ENCODE data around the gene FERMT3. TPM values are rescaled to one million over a fixed set of nuclear protein-coding genes. Genes with fewer than 3 reads are reported as not detected.

The FERMT3 gene
- total and polyA plus RNA-seq, 2 of the 8 experiments (the other 6 are each of a cell fraction or from before 2014, with no cell fraction given): 1.4 to 3.7 TPM

DNA sequence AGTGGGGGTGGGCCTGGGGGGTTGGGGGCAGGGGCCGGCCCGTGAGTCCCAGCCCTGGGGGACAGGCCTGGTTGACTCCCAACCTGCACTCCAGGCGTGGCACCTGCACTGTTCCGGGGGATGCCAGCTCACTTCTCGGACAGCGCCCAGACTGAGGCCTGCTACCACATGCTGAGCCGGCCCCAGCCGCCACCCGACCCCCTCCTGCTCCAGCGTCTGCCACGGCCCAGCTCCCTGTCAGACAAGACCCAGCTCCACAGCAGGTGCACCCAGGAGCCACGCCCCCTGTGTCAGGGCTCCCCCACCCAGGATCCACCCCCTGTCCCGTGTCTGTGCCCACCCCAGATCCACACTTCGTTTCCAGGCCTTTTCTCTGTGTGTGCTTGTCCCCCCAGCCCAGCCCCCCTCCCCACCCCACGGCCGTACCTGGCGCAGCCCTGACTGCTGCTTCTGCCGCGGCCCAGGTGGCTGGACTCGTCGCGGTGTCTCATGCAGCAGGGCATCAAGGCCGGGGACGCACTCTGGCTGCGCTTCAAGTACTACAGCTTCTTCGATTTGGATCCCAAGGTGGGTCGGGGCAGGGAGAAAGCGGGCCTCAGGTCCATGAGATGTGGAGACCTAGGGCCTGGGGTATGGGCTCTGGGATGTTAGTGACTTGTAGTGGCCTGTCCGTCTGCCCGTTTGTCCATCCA lies 4.8 kb downstream of the FERMT3 start:
- no peak overlapping the region for H2BK120ac ChIP-seq (replicated peaks; ENCODE audit: low read depth, low read length)
- no peak overlapping the region for H4K5ac ChIP-seq (ENCODE audit: insufficient read length, low read depth, low read length)
- POLR2A ChIA-PET (ENCODE audit: partially characterized antibody): interaction anchor here (0.8 to 18.4 kb wide), 7 partner anchors 9 to 89 kb away, joined by 3 to 253 read pairs (median 4); partner anchors contain the start of genes NUDT22, STIP1 and TRPT1
- no peak overlapping the region for H2AFZ ChIP-seq (ENCODE audit: low read length)
- H3K4me2 ChIP-seq (ENCODE audit: insufficient read depth in 1 of 2, low read depth in 2 of 2, low read length in 2 of 2): no peak overlapping the region
- no peak overlapping the region for H2AK5ac ChIP-seq (ENCODE audit: low read depth, low read length)
- no peaks in the 10 kb centered on the region for H3K23me2 ChIP-seq (ENCODE audit: low read depth, low read length)
- H3K27me3 ChIP-seq (replicated peaks in 1 of 4; ENCODE audit: control insufficient read depth in 3 of 4, extremely low read depth in 1 of 4, insufficient read depth in 3 of 4, low read length in 3 of 4): no peaks in the 10 kb centered on the region; a peak in 1 of 7 replicates
- H2BK15ac ChIP-seq (ENCODE audit: low read length): no peak overlapping the region
- no peak overlapping the region for H3K23ac ChIP-seq (ENCODE audit: insufficient read length)
- no peak overlapping the region for H3K4ac ChIP-seq (replicated peaks; ENCODE audit: insufficient read length, low read depth, low read length)
- no peak overlapping the region for H2BK12ac ChIP-seq (ENCODE audit: low read depth, low read length)
- no peak overlapping the region for H3K27ac ChIP-seq (ENCODE audit: low read depth, low read length)
- no peak overlapping the region for H2BK5ac ChIP-seq (ENCODE audit: low read depth, low read length)
- CTCF ChIA-PET (ENCODE audit: partially characterized antibody): interaction anchor here (0.8 to 1.7 kb wide), 5 partner anchors 9 to 90 kb away, joined by 3 to 6 read pairs (median 4); partner anchors contain the start of genes NUDT22 and TRPT1
- WGBS, 2 experiments (ENCODE audit: extremely low coverage in 1 of 2, insufficient coverage in 1 of 2, insufficient read length in 1 of 2, insufficient replicate concordance in 2 of 2, low coverage in 1 of 2, low lambda C conversion rate in 2 of 2, missing lambda C conversion rate in 1 of 2): 97% methylated on average over 17 of the region's 30 CpGs; no CpG with 5 or more reads in 1 of the 2 experiments
- H3K9ac ChIP-seq (replicated peaks in 1 of 4; ENCODE audit: extremely low read depth in 1 of 4, low read depth in 3 of 4, low read length in 3 of 4): no peak overlapping the region
- TF ChIP-seq JUND (IDR thresholded peaks at IDR 0.05; ENCODE audit: low read length) (no peak), SIN3A (conservative IDR thresholded peaks at IDR 0.05 in 1 of 2, IDR thresholded peaks at IDR 0.05 in 1 of 2; ENCODE audit: low read depth in 1 of 2, low read length in 2 of 2) (no peak), GABPA (IDR thresholded peaks at IDR 0.05; ENCODE audit: borderline replicate concordance, insufficient read depth, low read length) (no peak), RAD21 (IDR thresholded peaks at IDR 0.05 in 1 of 2, conservative IDR thresholded peaks at IDR 0.05 in 1 of 2; ENCODE audit: low read depth in 2 of 2, low read length in 2 of 2) (no peak), HDAC6 (IDR thresholded peaks at IDR 0.05; ENCODE audit: low read depth, low read length) (no peak), JUN (IDR thresholded peaks at IDR 0.05; ENCODE audit: low read depth, low read length) (no peak), SAP30 (IDR thresholded peaks at IDR 0.05; ENCODE audit: insufficient read depth, insufficient replicate concordance, low read length) (no peak), TCF12 (IDR thresholded peaks at IDR 0.05; ENCODE audit: low read depth, low read length) (no peak)
- TF ChIP-seq, protein P1, sequence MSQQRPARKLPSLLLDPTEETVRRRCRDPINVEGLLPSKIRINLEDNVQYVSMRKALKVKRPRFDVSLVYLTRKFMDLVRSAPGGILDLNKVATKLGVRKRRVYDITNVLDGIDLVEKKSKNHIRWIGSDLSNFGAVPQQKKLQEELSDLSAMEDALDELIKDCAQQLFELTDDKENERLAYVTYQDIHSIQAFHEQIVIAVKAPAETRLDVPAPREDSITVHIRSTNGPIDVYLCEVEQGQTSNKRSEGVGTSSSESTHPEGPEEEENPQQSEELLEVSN (IDR thresholded peaks at IDR 0.05): no peak
- no peaks in the 10 kb centered on the region for H3K9me3 ChIP-seq (ENCODE audit: insufficient read depth in 2 of 2, low read depth in 1 of 2, low read length in 1 of 2)
- FAIRE-seq (no peak), DNase-seq (ENCODE audit: low read depth in 1 of 2, low spot score in 2 of 2) (no peak)
- H3K56ac ChIP-seq (replicated peaks; ENCODE audit: insufficient read length, low read depth, low read length): no peak overlapping the region
- H4K91ac ChIP-seq (replicated peaks; ENCODE audit: insufficient read length, low read length): no peak overlapping the region
- no peaks in the 10 kb centered on the region for H3K79me2 ChIP-seq (ENCODE audit: control insufficient read depth in 1 of 2, insufficient read depth in 2 of 2, low read length in 2 of 2)
- H3K4me1 ChIP-seq (replicated peaks in 1 of 4; ENCODE audit: control insufficient read depth in 3 of 4, insufficient read depth in 4 of 4, low read length in 3 of 4): peaks cover 0 to 5% (median 0%) of the 10 kb centered on the region in 4 experiments; a peak in 3 of 7 replicates
- no peak overlapping the region for H4K8ac ChIP-seq (ENCODE audit: extremely low read depth, insufficient read depth, low read length)
- no peak overlapping the region for H3K4me3 ChIP-seq (ENCODE audit: extremely low read depth in 1 of 4, insufficient read depth in 2 of 4, low read depth in 3 of 4, low read length in 4 of 4)
- H3K36me3 ChIP-seq (ENCODE audit: control insufficient read depth in 2 of 4, insufficient read depth in 4 of 4, low read length in 3 of 4): peaks cover 4 to 10% (median 8%) of the 10 kb centered on the region in 4 experiments; a peak in 6 of 8 replicates
- no peak overlapping the region for H2BK20ac ChIP-seq (ENCODE audit: low read length)
- no peaks in the 10 kb centered on the region for H3K79me1 ChIP-seq (ENCODE audit: low read depth, low read length)
- H3K18ac ChIP-seq (ENCODE audit: extremely low read depth, low read length): no peak overlapping the region
- H4K20me1 ChIP-seq (replicated peaks in 1 of 2; ENCODE audit: control insufficient read depth in 1 of 2, insufficient read depth in 2 of 2, low read length in 2 of 2): peaks cover 0 to 7% of the 10 kb centered on the region in 2 experiments
- H3K14ac ChIP-seq (ENCODE audit: insufficient read length): no peak overlapping the region

Measured in H1 (cell line).